ENCODE measurements around the gene KRT86.
A peak's percentile ranks its signal among the peaks of the same experiment; 100 is the strongest.
"Not testable (repeated sequence)": the region's sequence is repeated elsewhere in the genome, so short reads cannot be mapped to it uniquely, and the experiment has no call there.

The KRT86 gene

DNA sequence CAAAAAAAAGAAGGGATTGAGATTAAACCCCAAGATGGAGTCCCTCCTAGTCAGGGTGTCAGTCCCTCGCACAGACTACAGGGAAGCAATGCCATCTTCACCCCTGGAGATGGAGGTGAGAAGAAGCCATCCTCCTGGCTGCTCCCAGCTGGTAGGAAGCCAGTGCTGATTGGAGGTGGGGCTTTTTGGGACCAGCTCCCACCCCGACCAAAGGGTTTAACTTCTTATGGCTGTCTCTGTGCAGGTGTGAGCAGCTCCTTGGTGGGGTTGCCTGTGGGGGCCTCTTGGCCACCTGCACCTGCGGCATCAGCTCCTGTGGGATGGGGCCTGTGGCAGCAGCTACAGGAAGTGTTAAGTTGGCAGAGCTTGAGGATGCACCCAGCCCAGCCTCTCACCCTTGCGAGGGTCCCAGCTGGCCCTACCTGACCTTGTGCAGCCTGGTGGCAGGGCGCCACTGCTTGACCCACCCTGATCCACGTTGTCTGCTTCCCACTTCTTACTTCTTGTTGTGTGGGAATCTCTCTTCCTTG lies 3.8 kb upstream of the KRT86 start:
- no peak for DNase-seq

DNA sequence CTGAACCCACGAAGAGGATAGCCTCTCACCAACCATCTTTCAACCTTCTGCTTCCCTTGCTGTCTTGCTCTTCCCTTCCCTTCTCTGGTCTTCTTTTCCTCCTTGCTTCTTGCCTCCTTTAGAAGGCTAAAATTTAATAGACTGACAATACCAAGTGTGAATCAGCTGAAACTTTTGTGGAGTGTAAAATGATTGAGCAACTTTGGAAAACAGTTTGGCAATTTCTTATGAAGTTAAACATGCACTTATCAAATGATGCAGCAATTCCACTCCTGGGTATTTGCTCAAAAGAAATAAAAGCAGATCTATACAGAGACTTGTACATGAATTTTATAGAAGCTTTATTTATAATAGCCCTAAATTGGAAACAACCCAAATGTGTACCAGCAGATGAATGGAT lies 3.3 kb upstream of the KRT86 start:
- DNase-seq: no peak

DNA sequence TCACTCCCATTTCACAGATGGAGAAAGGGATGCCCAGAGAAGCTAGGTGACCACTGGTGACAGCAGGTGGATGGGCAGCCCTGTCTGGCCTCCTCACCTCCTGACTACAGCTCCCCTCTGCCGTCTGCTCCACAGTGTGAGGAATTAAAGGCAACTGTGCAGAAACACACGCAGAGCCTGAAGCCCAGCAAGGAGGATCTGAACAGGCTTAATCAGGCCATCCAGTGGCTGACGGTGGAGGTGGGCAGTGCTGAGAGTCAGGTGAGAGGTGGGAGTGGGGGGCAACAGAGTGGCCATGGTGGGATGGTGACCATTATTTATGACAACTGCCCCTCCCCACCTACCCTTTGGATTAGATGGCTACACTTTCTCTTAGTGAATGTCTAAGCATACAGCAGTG lies 1.2 kb downstream of the KRT86 start:
- DNase-seq: no peak

DNA sequence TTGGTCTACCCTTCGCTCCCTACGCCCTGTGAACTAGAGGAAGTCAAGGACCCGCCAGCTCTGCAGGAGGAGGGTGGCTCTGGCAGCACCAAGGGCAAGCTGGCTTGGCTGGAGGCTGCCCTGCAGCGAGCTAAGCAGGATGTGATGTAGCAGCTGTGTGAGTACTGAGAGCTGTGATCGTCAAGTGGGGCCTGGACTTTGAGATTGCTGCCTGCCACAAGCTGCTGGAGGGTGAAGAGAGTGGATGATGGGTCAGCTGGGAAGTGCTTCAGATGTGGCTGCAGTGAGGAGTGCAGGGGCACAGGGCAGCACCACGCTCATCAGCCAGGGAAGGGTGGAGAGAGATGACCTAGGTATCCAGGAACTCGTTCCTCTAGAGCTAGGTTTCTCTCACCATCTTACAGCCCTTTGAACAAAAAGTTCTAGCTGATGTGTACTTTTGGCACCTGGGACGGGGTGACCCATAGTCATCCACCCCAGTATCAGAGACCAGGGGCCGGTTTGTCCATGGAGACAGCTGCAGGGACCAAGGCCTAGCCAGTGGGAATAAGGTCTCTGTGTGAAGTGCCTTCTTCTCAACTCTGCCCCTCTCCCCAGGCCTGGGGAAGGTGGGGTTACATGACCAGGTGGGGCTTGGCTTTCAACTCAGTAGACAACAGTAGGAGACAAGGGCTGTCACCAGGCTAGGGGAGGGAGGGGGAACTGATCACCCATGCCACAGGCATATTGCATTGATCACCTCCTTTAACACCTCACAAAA lies 3.2 kb downstream of the KRT86 start:
- no peak for DNase-seq

DNA sequence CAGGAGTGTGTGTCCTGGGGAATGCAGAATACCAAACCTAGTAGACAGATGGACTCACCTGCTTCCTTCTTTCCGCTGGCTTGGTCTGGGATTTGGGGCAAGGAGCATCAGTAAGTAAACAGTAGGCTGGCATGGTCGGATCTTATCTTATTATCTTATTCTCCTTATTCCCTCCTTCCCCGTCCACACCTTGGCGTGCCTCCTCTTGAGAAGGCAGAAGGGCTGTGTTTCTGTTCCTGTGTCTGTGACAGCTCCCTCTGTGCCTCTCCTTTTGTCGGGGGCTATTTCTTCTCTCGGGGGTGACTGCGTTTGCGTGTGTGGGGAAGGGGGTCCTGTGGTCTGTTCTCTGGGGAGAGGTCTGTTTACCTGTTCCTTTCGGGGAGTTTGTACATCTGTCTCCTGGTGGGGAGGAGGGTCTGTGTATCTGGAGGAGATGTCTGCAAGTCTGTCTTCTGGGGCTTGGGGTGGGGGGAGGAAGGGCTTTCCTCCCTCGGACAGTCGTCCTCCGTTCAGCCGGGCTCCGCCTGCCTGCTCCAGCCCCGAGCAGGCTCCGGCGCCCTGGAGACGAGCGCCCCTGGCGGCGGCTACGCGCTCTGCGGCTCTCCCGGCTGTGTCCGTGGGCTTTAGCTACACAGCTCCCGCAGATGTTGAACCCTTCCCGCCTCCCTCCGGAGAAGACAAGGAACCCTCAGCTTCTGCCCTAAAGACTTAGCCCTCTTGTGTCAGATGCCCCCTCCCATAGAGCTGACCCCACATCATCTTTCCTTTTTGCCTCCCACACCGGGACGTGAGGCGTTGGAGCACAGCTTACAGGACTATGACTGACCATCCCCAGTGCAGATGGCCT lies 4.4 kb downstream of the KRT86 start:
- DNase-seq: peak; percentile 87

DNA sequence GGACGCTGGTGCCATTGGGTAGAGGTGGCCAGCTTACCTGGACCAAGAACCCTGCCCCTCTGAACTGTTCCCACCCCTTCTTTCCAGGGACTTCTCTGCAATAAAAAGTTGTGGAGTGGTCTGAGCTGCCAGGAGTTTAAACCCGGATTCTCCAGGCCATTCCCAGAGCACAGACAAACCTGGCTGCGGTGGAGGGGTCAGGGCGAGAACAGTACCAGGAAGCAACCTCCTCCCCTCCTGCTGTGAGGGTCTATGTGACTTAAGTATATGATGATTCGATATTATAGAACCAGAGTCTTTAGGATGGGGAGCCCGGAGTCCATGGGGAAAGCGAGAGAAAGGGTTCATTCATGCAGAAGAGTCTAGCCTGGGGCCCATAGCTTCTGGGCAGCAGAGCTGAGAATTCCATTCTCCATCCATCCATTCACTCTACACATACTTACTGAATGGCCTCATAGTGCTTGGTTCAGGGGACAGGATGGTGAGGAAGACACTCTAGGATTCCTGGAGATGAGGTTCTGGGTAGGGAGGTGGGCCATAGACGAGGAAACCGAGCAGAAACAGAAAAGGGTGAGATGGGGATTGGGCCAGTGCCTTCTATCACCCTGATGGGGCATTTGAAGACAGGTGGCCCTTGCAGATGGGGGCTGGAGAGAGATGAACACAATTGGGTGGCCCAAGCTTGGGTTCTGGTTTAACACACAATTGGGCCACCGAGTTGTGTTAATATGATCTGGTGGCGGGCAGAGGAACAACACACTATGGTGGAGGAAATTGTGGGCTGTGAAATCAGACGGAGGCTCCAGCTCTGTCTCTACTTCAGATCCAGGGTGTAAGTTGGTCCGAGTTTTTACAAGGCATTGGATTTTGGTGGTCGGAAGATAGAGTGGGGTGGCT lies 5.2 kb downstream of the KRT86 start:
- DNase-seq: no peak

DNA sequence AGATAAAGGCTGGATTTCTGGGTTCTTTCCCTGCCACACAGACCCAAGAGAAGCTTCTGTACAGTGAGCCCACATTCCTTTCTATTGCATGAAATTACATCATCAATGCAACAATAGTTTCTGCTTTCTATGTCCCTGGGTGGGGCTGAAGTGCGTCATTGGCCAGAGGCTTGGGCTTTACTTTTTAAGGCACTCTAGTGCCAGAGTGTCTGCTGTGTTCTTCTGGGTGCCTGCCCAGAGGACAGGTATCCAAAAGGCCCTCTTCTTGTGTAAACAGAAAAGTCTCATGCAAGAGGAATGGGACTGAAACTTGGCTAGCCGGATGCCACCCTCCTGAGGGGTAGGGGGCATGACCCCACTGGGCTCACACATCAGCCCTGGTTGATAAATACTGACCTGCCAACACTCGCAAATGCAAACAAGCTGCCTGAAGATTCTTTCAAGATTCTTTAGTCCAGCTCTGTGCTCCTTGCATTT lies 5.9 kb downstream of the KRT86 start:
- DNase-seq: no peak

DNA sequence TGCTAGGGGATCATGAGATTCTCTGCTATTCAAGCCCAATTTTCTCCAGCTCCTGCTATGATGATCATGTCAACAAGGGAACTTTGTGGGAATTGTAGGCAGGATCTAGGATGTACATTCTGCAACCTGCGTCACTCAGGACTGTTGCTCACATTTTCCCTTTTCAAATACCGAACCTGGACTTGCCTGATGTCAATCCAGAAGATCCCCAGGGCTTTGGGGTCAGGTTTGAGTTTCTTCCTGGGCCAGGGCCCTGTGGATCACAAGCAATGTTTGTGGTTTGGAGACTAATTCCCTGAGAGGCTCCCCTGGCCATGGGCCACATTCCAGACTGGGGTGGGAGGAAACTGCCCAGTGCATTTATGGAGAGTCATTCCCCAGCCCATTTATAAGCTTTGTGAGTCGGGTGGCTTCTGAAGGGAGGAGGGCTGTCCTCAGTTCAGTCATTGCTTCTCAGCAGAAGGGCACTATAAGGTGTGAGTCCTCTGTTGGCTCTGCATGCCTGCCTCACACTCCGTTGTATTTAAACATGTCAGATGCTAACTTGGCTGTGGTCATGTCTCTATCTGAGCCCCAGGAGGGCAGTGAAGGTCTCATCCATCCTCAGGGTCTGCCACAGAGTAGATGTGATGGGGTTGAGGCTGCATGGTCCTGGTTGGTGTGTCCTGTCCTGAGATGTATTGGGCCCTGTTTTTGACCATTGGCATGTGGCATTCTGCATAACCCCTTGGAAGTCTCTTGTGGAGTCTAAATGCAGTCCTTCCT lies 6.5 kb downstream of the KRT86 start:
- DNase-seq: no peak

DNA sequence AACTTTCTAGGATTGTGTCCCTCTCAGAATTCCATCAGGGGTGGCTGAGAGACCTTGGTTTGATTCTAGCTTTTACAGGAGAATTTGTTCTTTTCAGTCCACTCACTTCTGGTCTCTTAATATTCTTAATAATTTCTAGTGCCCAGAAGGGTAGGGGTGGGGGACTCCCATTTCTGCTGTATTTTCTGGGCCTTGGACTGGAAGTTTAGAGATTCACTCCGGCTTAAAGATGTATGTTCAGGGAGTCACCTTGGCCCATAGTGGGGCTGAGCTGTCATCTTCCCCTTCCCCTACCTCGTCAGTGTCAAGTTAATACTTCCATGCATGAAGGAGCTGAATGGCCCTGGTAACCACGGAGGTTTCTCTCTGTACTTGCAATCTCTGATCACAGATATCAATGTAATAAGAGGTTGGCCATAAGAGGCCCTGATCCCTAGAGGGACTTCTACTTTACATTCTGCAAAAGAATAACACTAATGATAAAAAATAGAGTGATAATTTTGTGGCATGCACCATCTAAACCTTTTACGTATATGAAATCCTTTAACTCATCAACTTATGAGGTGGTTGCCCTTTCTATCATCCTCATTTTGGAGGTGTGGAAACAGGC lies 10.2 kb downstream of the KRT86 start:
- DNase-seq: no peak

DNA sequence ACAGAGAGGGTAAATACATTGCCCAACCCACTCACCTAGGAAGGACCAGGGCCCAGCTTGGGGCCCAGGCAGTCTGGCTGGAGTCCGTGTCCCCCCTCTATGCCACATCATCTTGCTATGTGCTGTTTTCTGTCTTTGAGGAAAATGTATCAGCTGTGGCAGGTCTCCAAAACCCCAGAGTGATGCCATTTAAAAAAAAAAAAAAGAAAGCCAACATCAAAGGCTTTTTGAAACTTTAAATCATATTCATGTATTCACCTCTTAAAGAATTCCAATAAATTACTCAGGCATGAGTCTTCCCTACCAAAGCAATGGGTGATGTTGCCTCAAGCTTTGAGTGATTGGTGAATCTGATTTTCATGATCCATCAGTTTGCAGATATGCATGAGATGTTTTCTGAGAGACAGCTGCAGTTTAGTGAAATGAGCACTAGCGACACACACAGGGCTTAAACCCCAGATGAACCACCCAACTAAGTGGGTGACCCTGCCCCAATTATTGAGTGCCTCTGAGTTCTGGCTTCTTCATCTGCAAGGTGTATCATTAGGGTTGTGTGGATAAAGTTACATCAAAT lies 10.8 kb downstream of the KRT86 start:
- no peak for DNase-seq

DNA sequence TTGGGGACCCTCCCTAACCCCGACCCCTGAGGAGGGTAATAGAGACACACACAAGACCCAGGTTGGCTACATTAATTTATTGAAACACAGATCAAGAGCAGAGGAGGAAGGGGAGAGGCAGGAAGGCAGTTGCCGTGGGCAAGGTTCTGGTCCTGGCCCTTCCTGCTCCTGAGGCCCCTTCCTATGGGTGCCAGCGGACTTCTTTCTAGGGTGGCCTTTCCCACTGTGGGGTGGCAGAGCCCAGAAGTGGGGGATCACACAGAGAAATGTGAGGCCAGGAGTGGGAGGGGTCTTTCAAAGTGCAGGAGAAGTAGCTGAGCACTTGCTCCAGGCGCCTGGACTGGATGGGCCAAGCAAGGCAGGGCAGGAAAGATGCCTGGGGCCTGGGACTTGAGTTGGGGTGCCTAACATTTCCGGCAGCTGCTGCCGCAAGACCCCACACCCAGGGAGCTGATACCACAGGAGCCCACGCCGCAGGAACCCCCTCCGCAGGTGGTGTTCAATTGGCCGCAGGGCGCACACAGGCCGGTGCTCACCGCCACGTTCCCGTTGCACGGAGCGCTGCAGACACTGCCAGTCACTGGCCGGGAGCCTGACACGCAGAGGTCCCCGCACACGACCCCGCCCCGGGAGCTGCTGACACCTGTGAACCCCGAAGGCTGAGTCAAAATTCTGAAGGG lies 11.5 kb downstream of the KRT86 start:
- no peak for DNase-seq

DNA sequence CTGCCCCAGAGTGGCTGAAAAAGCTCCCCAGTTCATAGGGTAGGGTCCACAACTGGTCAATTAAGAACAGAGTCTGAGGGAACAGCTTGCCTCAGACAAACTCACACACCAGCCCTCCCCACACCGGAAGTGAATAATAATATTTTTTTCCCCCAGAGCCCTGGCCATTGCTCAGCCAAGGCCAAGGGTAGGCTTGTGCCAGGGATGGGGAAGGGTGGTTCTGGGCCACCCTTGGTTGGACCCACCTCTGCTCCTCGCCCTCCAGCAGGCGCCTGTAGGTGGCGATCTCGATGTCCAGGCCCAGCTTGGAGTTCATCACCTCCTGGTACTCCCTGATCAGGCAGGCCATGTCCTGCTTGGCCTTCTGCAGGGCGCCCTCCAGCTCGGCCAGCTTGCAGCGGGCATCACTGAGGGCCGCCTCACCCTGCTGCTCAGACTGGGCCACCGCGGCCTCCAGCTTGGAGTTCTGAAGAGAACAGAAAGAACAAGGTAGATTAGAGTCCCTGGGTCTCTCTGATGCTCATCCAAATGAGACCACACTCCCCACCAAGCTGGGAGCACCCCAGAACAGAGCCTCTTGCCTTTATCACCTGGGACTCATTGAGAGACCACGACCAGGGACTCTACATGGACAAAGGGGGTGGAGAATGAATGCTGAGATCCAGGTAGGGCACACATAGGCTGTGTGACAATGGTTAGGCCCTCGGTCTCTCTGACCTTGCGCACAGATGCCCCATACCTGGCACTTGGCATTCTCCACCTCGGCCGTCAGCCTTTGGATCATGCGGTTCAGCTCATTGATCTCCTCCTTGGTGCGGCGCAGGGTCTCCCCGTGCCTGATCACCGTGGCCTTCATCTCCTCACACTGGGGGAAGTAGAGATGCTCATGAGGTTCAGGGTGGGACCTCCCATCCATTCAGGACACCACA lies 12.7 kb downstream of the KRT86 start:
- DNase-seq: not testable (repeated sequence)

DNA sequence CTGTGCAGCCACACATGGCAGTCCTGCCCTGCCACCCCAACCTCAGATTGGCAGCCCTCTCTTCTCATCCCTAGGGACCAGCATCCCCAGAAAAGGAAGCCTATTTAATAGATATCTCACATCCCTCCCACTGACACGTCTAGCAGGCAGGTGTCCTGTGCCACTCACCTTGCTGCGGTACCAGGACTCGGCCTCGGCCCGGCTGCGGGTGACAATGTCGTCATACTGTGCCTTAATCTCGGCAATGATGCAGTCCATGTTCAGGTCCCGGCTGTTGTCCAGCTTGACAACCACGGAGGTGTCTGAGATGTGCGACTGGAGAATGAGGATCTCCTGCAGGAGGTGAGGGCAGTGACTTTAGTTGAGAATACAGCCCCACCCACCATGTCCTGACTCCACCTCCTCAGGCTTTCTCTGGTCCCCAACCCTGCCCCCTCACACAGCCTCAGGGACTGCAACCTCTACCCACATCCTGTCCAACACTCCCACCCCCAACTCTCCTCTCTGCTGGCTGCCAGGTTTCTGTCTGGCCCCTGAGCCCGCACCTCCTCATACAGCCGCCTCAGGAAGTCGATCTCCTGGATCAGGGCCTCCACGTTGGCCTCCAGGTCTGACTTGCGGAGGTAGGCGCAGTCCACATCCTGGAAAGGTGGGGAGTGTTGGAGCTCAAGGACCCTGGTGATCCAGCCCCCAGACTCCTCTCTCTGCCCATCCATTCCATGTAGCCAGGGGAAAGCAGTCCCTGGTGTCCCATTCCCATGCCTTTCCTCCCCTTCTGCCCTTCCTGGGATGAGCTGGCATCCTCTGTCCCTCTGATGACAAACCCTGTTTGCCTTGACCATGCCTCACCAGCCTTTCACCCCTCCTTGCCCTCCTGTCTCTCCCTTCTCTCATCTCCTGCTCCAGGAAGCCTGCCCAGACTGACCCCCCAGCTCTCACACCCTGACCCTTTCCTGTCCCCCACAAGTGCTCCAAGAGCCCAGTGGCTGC lies 13.7 kb downstream of the KRT86 start:
- DNase-seq: not testable (repeated sequence)

DNA sequence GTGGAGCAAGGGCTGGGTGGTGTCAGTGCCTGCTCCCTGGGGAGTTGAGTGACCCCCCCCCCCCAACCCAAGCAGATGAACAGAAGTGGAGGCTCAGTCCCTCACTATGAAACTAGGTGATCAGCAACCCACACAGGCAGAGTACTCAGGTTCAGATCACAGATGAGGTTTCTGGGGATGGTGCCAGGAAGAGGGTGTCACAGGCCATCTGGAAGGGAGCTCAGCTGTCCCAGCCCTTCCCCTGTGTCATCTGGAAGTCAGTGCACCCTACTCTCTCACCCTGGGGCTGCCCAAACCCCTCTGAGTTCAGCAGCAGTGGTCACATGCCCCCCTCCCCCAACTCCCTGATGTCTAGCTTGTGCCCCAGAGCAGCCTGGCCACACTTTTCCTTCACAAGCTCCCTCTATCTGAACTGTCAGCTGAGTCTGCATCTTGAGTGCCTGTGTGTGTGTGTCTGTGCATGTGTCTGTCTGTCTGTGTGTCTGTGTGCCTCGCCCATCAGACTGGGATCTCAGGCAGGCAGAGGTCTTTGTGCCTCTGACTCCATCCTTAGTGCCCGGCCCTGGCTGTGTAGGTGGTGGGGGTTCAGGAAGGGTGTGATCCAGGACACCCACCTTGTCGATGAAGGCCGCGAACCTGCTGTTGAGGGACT lies 16.2 kb downstream of the KRT86 start:
- not testable (repeated sequence) for DNase-seq

DNA sequence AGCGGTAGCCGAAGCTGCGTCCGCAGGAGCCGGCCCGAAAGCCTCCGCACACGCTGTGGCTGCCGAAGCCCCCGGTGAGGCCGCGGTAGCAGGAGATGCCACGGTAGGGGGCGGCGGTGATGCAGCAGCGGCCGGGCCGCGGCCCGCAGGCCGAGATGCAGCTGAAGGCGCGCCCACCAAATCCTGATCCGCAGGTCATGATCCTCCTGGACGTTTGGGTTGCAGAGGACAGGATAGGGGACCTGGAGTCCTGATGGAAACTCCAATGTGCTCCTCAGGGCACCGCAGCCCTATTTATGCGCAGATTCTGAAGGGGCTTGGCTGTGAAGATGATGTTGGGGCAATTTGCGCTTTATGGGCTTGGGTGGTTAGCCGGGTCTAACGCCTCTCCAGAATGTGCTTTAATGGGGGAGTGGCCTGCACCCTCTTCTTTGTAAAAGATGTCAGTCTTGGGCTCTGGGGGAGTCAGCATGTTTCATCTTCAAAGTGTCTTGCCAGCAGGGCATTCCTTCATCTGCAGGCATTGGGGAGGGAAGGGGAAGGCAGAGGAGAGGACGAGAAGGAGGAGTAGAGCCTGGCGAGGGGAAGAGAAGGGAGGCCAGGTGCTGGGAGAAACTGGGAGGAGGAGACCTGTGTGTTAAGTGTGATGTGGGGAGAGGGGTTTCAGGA lies 17.0 kb downstream of the KRT86 start, which contains the start of gene KRT81:
Gene KRT81, minus strand, starts transcription at position 268 of the 669 bp plus-strand sequence. Its CDS starts 69 bp downstream, at position 199.
- DNase-seq: no peak

DNA sequence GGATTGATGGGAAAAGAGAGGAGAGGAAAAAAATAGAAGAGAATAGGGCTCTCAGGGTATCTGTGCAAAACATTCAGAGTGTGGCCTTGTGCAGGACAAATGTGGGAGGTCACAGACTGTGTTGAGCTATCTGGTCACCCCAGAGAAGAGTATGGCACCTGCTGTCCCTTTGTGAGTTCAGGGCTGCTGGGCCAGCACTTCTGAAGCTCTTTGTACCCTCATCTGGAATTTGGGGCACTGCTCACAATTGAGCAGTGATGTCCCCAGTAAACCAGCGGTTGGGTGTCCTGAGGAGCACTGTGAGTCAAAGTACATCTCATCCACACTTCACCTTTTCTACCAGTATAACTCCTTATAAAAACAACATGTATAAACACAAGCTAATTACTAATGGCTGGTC lies 19.5 kb downstream of the KRT86 start:
- DNase-seq: peak; percentile 1

DNA sequence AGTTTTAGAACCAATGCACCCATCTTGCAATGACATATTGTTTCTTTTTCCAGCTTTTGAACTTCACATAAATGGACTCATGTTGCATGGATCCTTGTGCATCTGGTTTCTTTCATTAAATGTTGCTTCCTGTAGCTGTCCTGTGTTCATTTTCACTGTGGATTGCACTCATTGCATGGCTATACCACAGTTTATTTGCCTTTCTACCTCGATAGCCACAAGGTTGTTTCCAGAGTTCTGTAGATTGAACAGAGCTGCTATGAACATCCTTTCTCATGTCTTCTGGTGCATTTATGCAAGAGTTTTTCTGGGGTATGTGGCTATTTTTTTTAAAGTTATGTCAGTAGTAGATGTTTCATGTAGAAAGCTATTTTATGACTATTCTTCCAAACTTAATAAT lies 20.4 kb downstream of the KRT86 start:
- no peak for DNase-seq

All from stimulated activated CD8-positive, alpha-beta memory T cell treated with anti-CD3 and anti-CD28 coated beads, Interleukin-4, amount 100 ng/mL, for 48 hours (primary cell).